HEK293 (cell line): ENCODE results near the gene PPDPF.

Source experiments
- CTCF ChIP-seq: fragments of 450-650 bp; formaldehyde crosslinking; IDR thresholded peaks from 2 replicates; pipeline ENCODE4 v1.5.1; 2016; ENCODE audit warnings: missing biosample characterization, missing genetic modification characterization
- REST ChIP-seq: fragments of 450-650 bp; formaldehyde crosslinking; IDR thresholded peaks from 2 replicates; pipeline ENCODE4 v1.5.1; 2016; ENCODE audit warnings: missing biosample characterization, missing genetic modification characterization
- SALL2 ChIP-seq: fragments of 450-650 bp; formaldehyde crosslinking; IDR thresholded peaks from 2 replicates; pipeline ENCODE4 v1.5.0; 2017; ENCODE audit warnings: missing biosample characterization, mild to moderate bottlenecking, missing genetic modification characterization, borderline replicate concordance
- ZBTB11 ChIP-seq: fragments of 450-650 bp; formaldehyde crosslinking; conservative IDR thresholded peaks from 2 replicates; pipeline ENCODE4 v1.5.1; 2016; ENCODE audit warnings: low read depth, missing biosample characterization, missing genetic modification characterization

DNA sequence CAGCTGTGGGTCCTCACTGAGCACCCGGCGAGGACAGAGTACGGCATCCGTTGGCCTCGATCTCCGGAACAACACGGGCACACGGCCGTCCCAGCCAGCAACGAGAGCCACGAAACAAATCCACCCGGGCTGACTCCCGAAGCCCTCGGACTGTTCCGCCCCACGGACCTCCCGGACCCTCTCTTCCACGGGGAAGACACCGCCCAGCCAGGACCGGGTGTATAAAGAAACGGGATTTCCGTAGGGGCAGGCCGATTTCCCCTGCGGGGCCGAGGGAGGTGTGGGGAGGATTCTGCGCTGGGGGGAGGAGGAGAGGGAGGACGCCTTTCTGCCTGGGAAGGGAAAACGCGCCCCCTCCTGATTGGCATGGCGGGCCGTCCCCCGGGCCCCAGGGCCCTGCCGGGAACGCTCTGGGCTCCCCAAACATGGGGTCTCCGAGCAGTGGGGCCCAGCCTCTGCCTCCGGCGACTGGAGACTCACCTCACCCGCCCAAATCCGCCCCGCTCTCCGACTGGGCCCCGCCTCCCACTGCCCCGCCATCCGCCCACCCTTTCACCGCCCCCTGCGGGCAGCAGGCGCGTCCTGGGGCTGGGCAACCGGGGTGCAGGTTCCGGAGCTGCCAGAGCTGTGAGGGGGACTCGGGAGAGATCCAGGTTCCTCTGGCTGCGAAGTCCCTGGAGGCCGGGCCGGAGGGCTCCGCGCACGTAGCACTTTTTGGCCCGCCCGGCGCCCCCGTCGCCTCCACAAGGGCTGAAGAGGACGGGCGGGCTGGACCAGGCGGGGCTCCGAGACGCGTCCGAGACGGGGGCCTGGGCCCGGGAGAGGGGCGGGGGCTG, 679 bp upstream of the PPDPF start:
- no peak for TF ChIP-seq SALL2 (tag by site-specific recombination)
- peak; percentile 71 for TF ChIP-seq CTCF
- TF ChIP-seq REST (tag by site-specific recombination), result no peak
- no peak for TF ChIP-seq ZBTB11 (tag by site-specific recombination)
